HT1080 (cell line): ENCODE results near the gene CLEC5A. TPM values are rescaled to one million over a fixed set of nuclear protein-coding genes. Genes with fewer than 3 reads are reported as not detected.
"Not testable (repeated sequence)": the region's sequence is repeated elsewhere in the genome, so short reads cannot be mapped to it uniquely, and the experiment has no call there.

ENCODE experiments used
- DNase-seq: peaks from one replicate; pipeline ENCODE4 v3.0.0-alpha.2; 2015; ENCODE audit warnings: low read depth
- total RNA-seq: library from RNA; depleted of rRNA; stranded (reverse); fragments of >200 nt; shearing (Covaris generic); gene quantifications from 2 replicates; pipeline ENCODE4 v1.2.3, GENCODE V29; 2014

Gene CLEC5A
- total RNA-seq, 1 experiment from 2014 or later: not detected

- DNase-seq: no peak
Measured at GRCh38 chr7:141949451-141949850, 2.7 kb upstream of the CLEC5A start.

GRCh38 chr7:141949021-141949420, 2.2 kb upstream of the CLEC5A start:
- DNase-seq: no peak

- peak; percentile 81 for DNase-seq
Measured at GRCh38 chr7:141945356-141945755, 1.4 kb downstream of the CLEC5A start.

GRCh38 chr7:141944811-141945210, 2.0 kb downstream of the CLEC5A start:
- no peak for DNase-seq

- DNase-seq: no peak
Measured at GRCh38 chr7:141943846-141944245, 2.9 kb downstream of the CLEC5A start.

GRCh38 chr7:141941075-141941474, 5.7 kb downstream of the CLEC5A start:
- DNase-seq: no peak

GRCh38 chr7:141930211-141930610, 16.6 kb downstream of the CLEC5A start:
- no peak for DNase-seq

GRCh38 chr7:141928845-141929195, 18.0 kb downstream of the CLEC5A start:
- no peak for DNase-seq

GRCh38 chr7:141928146-141928844, 18.5 kb downstream of the CLEC5A start:
- DNase-seq: no peak

GRCh38 chr7:141920281-141920680, 26.5 kb downstream of the CLEC5A start:
- DNase-seq: no peak

- DNase-seq: no peak
Measured at GRCh38 chr7:141916099-141916498, 30.7 kb downstream of the CLEC5A start, which contains the start of gene OR9A4. Gene OR9A4 (plus strand): TSS chr7:141916399. CDS start chr7:141918876, 2,477 bp downstream.

- DNase-seq: peak; percentile 41
Measured at GRCh38 chr7:141915565-141915964, 31.2 kb downstream of the CLEC5A start.

GRCh38 chr7:141911391-141911790, 35.4 kb downstream of the CLEC5A start:
- no peak for DNase-seq

- peak; percentile 28 for DNase-seq
Measured at GRCh38 chr7:141906285-141906684, 40.5 kb downstream of the CLEC5A start.

- DNase-seq: not testable (repeated sequence)
Measured at GRCh38 chr7:141899366-141899765, 47.4 kb downstream of the CLEC5A start.

GRCh38 chr7:141891336-141891735, 55.4 kb downstream of the CLEC5A start:
- no peak for DNase-seq

- DNase-seq: no peak
Measured at GRCh38 chr7:141889321-141889720, 57.5 kb downstream of the CLEC5A start.

GRCh38 chr7:141884539-141885225, 62.1 kb downstream of the CLEC5A start:
- peak; percentile 24 for DNase-seq

- DNase-seq: no peak
Measured at GRCh38 chr7:141880960-141881359, 65.8 kb downstream of the CLEC5A start.

GRCh38 chr7:141877365-141877764, 69.4 kb downstream of the CLEC5A start:
- no peak for DNase-seq
